Activated gamma-delta T cell treated with Interleukin-2 at 50 U/mL for 16 hours (primary cell): ENCODE results near the gene TFPI.

Source experiments
- DNase-seq: peaks from one replicate; pipeline ENCODE4 v3.0.0-alpha.2; 2020

TFPI gene

DNA sequence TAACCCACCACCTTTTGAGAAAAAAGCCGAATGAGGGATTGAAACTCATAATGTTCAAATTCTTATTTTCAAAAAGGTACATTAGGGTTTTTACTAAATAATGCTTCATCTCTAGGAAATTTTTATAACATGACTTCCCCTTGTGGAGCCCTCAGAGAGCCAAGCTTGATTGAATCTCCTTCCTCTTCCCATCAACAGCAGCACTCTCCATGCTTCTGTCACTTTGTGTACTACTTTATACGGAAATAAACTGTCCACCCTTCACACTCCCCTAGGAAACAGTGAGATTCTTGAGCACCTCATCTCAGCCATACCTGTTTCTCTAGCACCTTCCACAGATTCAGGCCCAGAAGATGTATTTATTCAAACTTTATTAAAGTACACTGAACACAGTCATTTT lies 51.8 kb downstream of the TFPI start:
- no peak for DNase-seq

DNA sequence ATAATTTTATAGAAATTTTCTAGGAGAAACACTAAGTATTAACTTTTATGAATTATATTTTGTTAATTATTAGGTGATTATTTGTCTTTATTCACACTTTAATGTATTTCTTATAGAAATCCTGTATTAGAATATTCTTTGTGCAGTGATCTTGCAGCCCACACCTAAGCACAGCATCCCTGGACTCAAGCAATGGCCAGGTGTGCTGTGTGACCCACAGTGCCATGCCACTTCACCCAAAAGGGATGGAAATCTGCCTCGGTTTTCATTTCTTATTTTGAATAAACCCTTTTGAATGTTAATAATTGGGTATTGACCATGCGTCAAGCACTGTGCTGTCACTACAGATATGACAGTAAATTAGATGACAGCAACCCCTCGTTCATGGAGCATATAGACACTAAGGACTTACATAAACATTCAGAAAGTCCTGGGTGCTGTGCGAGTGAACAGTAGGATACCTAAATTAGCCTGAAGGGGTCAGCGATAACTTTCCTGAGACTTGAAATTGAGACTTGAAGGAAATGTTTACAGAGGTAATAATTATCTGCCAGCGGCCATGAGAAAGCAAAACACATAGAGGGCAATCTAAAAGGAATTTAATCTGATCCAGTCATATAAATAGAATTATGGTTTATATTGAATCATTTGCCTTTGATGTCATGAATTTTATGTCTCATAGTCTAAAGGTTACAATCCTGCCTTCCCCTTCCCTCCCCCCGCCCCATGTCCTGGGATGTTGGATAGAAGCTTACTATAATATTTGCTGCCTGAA lies 53.5 kb downstream of the TFPI start:
- DNase-seq, result no peak

DNA sequence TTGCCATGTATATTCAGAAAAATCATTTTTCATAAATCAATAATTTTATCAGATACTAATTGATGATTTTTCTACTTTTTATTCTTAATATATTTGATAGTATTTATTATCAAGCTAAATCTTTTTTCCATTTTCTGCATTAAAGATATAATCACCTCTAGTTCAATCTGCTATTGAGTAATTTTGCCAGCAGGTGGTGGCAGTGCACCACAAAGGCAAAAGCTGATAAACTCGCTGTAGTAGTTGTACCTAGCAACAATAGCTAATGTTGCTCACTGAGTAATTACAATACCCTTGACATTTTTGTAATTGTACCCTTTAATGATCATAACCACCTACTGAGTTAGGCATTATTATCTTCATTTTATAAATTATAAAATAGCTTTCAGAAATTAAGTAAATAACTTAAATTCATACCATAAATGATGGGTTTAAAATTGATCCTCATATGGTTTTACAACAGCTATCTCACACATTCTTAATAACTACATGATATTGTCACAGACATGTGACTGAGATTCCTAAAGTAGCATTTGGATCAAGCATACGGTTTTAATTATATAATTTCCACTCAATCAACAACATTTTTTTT lies 54.2 kb downstream of the TFPI start:
- DNase-seq, result no peak

DNA sequence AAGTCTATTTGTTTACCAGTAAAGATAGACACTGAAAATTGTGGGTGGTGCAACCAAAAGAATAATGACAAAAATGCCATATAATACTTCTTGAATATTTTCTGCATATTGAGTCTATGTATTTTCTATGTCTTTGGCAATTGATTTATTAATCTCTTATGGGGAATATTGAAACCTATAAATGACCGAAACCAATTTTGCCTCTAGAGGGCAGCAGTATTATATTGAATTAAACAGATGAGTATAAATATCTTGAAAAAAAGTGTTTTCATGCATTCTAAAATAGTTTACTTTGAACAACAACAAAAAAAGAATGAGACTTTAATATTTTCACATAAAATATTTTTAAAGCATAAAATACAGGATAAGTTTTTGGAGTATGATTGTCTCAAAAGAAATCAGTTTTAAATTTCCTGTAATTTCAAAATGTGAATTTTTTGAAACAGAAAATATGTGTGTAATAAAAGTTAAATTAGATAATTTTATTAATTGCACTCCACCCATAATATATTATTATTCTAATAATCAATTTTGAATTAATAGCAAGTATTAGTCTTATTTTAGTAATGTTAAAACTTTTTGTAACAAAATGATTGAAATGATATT lies 56.3 kb downstream of the TFPI start:
- no peak for DNase-seq

DNA sequence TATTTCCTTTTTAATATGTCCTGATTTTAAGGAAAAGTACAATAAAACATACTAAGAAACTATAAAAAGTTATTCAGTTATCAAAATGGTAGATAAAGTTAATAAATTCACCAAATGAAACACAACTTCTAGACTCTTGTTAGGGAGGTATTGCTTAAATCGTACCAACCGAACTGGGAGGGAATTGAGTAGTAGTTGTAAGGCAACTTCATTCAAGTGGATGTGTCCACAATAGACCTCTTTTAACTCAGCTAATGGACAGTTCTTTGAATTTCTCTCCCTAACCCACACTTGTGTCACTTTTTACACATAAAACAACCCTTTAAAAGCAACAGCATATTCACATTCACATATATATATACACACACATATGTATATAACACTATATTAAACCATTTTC lies 57.1 kb downstream of the TFPI start:
- no peak for DNase-seq

DNA sequence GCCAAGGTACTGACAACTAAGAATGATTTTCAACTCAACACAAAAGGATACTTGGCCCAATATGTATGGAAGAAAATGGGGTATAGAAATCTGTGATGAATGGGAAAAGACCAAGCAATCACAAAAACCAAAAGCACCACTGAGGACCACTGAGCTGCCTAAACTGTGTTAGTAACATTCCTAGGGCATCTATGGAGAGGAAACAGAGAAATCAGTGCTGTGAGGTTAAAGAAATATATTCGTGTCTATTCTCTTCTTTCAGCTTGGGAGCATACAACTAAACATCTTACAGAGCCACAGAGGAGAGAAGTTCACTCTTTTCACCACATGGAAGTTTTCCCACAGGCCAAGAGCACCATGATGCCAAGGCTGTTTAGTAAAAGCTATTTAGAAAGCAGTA lies 58.9 kb downstream of the TFPI start:
- no peak for DNase-seq

DNA sequence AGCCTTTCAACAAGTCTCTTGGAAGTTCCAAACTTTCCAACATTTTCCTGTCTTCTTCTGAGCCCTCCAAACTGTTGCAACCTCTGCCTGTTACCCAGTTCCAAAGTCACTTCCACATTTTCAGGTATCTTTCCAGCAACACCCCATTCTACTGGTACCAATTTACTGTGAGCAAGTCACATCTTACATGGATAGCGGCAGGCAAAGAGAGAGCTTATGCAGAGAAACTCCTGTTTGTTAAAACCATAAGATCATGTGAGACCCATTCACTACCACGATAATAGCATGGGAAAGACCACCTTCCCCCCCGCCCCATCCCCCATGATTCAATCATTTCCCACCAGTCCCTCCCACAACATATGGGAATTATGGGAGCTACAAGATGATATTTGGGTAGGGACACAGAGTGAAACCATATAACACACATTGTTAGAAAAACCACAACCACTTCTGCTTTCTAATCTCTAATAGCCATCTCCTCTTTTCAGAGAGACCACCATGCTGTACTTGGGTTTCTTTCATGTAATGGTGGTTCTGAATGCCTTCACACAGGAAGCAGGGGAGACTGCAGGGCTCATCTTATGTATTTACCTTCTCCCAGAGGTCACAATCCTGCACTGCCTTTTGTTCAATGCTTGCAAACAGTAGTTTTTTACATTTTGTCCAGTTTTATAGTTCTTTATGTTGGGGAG lies 60.2 kb downstream of the TFPI start:
- no peak for DNase-seq

DNA sequence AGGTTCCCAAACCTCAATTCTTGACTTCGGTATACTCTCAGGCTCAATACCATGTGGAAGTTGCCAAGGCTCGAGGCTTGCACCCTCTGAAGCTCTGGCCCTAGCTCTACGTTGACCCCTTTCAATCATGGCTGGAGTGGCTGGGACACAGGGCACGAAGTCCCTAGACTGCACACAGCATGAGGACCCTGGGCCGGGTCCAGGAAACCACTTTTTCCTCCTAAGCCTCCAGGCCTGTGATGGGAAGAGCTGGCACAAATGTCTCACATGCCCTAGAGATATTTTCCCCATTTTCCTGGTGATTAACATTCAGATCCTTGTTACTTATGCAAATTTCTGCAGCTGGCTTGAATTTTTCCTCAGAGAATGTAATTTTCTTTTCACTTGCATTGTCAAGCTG lies 61.1 kb downstream of the TFPI start:
- no peak for DNase-seq

DNA sequence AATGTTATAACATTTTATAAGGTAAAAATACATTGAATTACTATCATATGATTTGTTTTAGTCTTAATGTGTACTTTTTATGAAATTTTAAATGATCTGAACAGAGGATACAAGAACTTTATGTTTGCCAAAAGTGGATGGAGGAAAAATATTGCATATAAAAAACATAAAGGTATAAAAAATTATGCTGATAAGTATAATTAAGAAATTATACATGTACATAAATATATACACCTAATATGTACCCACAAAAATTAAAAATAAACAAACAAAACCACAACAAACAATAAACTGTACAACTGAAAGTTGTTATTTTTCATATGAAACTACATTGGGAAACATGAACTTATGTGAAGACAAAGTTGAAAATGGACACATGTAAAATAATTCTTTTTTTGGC lies 68.0 kb downstream of the TFPI start:
- no peak for DNase-seq

DNA sequence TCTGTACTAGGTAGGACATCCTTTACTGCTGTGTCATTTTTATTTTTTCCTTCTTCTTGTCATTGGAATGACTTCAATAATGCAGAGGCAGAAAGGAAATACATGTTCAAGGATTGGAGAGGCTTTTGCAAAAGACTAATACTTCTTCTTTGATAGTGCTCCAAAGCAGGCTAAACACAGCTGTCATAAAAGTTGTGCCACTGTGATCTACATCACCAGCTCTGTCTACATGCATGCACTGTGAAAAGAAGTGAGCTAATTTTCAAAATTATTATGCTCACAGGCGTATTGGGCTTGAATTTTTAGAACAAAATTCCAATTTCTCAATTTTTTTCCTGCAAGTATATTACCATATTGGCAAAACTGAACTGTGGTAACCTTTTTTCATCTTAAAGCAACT lies 68.7 kb downstream of the TFPI start:
- no peak for DNase-seq

DNA sequence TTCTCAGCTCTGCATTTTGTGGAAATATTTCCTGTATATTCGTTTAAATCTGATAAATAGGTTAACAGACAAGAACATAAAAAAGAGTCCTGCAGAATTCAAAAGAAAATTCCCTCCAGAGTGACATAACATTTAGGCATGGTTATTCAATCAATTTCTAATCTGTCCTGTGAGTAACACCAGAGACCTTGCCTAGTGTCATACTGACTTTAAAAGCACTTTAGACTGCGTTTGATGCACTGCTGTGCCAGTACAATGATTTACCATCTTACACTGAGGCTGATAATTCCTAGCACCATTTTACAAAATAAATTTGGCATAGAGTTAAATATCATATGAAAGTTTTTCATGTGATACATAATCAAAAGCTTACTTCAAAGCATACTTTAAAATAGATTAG lies 70.7 kb downstream of the TFPI start:
- no peak for DNase-seq

DNA sequence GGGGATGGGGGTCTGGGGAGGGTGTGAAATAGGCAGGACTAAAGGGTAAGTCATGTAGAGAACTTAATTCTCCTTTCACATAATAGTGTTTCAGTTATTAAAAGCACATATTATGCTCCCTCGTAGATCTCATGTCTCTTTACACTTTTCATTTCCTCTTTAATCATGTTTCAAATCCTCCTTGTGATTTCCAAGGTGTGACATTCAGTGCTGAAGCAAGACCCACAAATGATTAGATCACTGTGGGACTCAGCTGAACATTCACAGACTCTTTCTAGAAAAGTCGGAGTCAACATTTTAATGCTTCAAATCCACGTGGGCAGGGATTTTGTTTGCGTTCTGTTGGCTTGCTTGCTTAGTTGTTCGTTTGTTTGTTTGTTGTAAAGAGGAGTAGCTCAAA lies 71.4 kb downstream of the TFPI start:
- no peak for DNase-seq

DNA sequence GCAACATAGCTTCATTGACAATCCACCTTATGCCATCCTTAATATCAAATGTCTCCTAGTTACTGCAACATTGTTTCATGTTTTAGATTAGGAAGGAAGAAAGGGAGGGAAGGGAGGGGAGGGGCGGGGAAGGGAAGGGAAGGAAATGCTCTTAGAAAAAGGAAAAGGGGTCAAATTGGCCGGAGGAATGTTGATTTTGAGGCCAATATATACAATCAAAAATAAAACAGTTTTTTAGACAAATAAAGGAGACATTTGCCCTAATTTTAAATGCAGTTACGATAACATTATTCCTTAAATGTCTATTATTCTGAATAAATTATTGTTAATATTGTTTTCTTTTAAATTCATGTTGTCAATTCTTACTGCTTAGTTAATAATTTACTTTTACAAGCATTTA lies 72.7 kb downstream of the TFPI start:
- DNase-seq, result no peak

DNA sequence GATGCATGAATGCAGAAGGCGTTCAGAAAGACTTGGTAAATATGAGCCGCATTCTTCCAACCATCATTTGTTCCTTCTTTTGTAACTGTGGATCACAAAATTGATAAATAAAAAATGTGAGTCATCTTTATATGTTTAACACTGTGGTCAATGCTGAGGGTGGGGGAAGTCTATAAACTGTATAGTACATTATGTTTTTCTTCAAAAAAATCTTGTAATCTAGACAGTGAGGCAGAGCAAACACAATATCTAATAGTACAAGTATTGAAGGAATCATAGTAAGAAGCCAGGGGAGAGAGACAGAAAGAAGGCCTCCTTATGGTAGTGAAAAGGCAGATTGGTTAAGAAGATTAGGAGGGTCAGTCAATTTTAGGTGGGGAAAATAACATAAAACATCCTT lies 75.5 kb downstream of the TFPI start:
- DNase-seq, result no peak

DNA sequence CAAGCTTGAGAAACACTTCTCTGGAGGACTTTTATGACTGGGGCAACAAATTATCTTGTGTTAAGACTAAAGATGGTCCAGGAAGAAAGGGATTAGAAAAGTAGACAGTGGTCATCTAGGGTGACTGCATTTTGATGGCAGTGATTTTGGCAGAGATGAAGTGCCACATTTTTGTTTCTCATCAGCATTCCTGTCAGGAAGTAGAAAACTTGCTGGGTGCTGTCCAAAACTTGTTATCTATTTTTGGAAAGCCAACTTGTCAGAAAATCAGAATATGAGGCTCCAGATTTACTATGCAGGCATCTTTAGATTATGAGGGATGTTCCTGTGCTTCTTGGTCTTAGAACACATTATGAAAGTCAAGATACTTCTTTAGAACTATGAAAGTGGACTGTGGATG lies 77.2 kb downstream of the TFPI start:
- no peak for DNase-seq

DNA sequence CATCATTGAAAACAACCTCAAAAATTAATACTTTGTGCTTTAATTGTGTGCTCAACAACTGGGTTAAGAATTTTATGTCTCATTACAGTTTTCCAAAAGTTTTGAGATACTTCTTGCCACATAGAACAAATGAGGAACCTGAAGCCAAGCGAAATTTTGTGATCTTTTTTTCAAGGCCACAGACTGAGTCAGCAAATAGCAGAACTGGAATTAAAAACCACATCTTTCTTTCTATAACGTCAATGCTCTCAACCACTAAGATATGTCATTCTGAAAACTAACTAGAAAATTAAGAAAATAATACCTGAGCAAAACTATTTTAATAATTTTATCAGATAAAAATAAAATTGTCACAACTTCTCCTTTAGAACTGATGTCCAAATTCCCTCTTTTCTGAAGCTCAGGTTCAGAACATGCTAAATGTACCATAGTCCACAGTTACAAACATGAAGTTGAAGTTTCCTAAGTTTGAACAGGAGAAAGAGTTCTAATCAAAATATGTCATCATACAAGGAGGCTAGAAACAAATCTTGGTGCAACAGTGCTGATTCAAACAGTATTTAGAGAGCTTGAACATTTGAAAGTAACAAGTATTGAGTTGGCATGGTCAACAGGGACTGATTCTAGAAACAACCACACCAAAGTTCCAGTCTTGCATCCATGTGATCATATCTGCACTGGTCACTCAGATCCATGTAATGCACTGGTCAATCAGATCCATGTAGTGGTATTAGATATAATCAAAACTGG lies 78.6 kb downstream of the TFPI start:
- DNase-seq, result no peak

DNA sequence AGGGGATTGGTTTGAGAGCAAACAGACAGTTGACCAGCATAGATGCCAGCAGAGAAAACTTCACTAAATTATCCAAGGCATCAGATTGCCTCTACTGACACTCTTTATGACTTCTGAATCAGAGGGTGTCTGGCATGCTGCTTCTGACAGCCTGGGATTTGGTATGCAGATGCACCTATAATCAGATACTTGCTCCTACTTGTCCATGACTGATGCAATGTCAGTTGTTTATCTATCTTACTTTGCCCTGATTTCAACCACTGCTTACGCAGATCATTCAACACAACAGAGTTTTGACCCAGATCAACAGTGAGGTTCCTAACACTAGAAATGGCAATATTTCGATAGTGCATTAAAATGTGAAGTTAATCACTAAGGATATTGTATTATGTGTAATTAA lies 83.5 kb downstream of the TFPI start:
- no peak for DNase-seq

DNA sequence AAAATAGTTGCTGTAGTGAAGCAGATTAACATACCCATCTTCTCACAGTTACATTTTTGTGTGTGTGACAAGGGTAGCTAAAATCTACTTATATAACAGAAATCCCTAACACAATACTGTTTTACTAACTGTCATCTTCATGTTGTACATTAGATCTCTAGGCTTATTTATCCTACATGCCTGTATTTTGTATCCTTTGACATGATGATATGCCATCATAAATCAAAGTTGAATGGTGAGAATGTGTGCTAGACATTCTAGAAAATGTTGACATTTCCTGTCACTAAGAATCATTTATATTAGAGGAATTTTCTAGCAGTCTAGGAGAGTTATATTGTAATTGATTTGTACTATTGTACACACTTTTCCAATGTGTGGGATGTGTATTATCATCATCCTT lies 84.7 kb downstream of the TFPI start:
- DNase-seq, result no peak

DNA sequence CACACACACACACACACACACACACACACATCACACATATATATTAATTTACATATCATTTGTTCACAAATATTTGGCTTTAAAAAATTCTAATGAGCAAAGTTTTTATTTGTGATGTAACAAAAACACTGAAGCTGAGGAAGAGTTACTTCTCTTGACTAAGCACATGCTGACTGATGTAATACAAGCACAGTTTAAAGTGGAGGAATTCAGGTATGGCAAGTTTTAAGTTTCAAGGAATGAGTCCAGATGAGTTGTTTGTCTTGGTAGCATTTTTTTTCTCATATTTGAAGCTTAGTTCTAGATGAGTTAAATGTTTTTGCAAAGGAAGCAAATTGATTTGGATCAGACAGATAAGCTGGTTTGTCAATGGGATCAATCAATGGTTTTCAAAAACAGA lies 86.0 kb downstream of the TFPI start:
- DNase-seq, result no peak

DNA sequence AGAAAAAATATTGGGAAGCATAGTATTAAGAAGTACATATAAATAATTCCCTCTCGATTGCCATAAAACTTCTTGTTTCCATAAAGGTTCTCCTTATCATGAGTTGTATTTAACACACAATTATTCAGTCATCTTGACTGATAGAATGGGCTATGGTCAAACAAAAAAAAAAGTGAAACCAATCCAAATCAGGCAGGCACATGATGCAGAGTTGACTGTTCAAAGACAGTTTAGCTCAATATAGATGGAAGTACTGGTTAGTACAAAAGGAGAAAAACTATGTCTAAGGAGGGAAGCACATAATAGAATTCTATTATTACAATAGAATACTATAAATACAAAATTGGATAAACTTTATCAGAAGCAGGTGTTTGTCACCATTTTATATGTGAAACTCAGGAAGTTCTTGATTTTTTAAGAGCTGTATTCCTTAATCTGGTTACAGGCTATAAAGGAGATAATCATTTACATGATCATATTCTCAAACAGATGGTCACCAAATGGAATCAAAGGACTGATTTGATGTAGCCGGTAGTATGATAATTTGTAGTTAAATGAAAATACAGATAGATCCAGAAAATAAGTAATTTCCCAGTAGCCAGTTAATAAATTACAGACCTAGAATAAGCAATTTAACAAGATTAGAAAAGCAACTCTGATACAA lies 88.0 kb downstream of the TFPI start:
- no peak for DNase-seq

DNA sequence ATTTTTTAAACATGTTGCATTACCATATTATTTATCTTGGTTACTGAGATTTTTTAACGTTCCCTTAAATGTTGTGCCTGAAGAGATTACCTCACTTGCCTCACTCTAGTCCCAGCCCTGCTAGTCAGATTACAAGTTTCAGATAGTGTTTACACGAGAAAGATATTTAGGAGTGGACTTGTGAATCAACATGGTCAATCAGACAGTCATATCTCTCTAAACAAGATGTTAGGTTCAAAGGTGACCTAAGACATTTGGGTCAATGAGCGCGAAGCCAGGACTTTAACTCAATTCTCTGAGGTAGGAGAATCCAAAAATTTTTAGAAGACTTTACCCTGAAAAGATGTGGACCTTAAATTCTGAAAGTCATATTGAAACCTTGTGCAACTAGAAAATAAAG lies 91.4 kb downstream of the TFPI start:
- DNase-seq, result no peak
